NCI-H2171 treated with DMSO at 0.1 percent for 48 hours (cell line): ENCODE measurements around the gene GHITM.
A peak's percentile ranks its signal among the peaks of the same experiment; 100 is the strongest.
"Not testable (repeated sequence)": the region's sequence is repeated elsewhere in the genome, so short reads cannot be mapped to it uniquely, and the experiment has no call there.

Experiments used
- DNase-seq: peaks from one replicate; lab custom pipeline; 2025; lab: John Stamatoyannopoulos, UW

The GHITM gene

DNA sequence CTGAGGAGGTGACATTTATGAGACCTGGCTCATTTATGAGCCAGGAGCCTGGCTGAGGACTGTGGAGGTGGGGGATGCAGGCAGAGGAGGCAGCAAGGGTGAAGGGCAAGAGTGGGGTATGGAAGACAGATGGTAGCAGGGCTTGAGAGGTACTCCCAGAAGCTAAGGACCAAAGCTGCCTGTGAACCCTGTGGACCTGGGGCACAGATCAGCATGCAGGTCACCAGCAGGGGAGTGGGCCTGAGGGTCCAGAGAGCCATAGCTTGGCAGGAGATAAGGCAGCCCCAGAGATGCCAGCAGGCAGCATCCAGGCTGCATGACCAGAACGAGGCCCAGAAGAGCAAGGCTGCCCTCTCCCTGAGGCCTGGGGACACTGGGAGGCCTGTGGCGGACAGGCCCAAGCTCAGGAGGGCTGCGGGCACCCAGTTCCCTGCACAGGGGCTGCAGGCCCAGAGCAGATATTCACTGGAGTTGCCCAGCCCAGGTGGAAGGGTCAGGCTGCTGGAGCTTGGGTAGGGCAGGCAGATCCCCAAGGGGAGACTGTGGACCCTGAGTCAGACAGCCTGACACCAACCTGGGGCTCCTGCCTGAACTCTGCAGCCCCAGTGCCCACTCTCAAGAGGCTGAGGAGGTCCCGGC is 37.6 kb downstream of the GHITM start:
- DNase-seq, result no peak

GRCh38 chr10:84177541-84178141 is 38.3 kb downstream of the GHITM start:
- no peak for DNase-seq

- DNase-seq, result no peak
Observed at GRCh38 chr10:84178160-84178609, 38.9 kb downstream of the GHITM start.

DNA sequence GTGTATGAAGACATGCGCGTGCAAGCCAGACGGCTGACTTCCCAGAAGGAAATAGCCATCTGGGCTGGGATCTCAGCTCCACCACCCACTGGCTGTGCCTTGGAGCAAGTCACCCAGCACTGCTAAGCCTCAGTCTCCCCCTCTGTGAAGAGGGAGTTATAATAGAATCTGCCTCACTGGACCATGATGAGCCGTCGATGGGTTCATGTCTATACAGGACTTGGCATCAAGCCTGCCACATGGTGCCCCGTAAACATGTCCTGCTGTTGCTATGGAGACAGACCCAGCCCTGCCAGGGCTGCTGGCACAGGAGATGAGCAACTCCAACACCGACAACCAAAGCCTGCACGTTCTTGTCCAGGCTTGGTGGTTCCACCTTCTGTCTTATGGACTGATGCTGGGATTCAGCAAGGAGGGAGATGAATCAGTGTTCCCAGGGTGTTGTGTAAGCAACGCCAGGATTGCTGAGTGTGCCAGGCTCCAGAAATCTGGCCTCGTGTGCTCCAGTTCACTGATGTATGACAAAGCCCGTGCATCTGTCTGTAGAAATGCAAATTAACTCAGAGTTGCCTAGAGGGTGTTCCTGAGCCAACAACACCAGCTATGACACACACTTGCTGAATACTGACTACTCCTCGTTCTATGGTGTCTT is 39.9 kb downstream of the GHITM start:
- peak; percentile 85 for DNase-seq

GRCh38 chr10:84180386-84180785 is 41.1 kb downstream of the GHITM start:
- not testable (repeated sequence) for DNase-seq

DNA sequence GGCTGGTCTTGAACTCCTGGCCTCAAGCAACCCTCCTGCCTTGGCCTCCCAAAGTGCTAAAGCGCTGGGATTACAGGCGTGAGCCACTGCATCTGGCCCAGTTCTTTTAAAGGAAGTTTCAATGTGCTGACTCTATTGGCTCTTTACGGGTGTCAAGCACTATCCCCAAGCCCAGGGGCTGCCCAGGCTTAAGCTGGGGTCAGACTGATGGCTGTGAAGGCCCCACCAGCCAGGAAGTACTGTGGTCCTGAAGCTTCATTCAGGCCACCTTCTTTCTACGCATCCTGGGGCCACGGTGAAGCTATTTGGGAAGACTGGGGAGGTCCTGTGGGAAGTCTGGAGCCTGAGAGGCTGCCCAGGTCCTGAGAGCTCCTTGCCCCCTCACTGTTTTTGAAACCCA is 42.3 kb downstream of the GHITM start:
- no peak for DNase-seq

- no peak for DNase-seq
Observed at GRCh38 chr10:84184517-84184916, 45.2 kb downstream of the GHITM start.

DNA sequence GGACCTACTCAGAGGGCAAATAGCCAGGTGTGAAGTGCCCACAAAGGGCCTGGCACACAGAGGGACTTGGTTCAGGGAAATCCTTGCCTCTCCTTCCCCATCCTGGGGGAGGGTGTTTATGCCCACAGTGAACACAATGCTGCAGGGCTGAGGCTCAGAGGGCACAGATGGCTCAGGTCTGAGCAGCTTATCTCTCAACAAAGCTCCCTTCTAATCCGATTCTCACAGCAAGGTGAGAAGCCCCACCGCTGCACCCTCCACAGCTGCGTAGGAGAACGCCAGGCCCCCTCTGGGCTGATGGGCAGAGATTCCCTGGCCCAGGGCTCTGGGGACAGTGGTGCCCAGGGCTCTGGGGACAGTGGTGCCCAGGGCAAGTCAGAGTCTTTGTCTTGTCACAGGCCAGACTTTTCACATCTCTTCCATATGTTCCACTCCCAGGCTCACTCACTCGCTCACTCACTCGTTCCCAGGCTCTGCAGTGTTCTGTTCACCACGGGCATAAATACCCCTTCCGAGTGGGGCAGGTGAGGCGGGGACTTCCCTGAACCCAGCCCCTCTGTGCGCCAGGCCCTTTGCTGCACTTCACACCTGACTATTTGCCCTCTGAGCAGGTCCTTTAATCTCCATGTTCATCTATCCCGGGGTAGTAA is 46.3 kb downstream of the GHITM start:
- DNase-seq, result no peak

GRCh38 chr10:84188815-84189214 is 49.5 kb downstream of the GHITM start:
- DNase-seq, result no peak

DNA sequence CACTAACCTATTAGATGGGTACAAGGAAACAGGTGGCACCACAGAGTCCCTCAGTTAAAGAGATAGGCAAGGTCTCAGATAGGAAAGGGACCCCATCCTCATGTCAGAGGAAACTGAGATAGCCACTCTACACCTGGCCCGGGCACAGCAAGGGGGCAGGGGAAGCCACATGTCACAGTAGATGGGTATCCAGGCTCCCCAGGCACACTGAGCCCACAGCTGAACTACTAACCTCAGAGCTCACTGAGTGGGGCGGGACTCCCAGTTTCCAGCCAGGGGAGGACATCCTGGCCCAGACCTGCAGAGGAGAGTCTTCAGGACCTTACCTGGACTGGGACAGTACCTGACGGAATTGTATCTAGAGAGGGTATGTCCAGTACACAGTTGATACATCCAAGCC is 51.3 kb downstream of the GHITM start:
- DNase-seq, result no peak

GRCh38 chr10:84191106-84191505 is 51.8 kb downstream of the GHITM start:
- DNase-seq, result no peak

- DNase-seq, result no peak
Observed at GRCh38 chr10:84193327-84193726, 54.0 kb downstream of the GHITM start.

- DNase-seq, result no peak
Observed at GRCh38 chr10:84193846-84194423, 54.6 kb downstream of the GHITM start.

DNA sequence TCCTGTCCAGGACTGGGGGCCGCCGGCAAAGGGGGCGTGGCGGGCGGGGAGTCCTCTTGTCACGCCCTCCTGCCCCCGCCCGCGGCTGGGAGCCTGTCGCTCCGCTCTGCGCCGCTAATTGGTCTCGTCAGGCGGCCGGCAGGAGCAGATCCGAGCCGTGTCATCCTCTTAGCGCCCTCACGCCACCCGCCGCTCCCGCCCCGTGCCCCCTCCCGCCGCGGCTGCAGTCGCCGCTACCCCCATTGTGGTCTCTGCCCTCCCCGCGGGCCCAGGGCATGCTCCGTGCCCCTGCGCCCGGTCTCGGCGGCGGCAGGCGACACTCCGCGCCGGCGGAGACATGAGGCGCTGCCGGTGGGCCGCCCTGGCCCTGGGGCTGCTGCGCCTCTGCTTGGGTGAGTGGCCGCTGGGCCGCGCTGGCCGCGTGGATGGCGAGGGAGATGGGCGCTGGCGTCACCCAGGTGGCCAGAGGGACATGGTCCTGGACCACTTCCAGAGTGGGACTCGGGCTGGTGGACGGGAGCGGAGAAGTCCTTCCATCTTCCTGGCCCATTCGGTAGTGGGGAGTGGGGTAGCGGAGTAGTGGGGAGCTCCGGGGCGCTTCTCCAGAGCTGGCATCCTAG is 55.2 kb downstream of the GHITM start, which contains the start of gene CDHR1:
TSS of gene CDHR1 (plus strand) at position 114 of the 620 bp plus-strand sequence. CDS start at position 338, 224 bp downstream.
- DNase-seq, result peak; percentile 17

GRCh38 chr10:84195044-84195830 is 55.9 kb downstream of the GHITM start:
- no peak for DNase-seq

DNA sequence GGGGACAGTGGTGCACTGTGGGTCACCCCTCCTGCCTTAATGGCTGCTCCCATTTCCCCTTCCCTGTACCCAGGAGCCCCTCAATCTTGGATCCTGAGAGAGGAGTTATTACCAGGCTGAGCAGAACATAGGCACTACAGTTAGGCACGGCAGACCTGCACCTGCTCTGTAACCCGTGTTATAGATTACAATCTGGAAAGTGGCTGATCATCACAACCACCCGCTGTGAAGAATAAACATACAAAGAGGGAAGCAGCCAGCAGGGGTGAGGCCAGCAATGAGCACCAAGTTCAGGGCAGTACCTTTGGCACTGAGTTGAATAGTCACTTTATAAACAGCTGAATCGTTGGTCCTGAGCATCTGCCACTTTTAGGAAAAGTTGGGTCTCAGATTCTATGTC is 56.8 kb downstream of the GHITM start:
- DNase-seq, result peak; percentile 50

DNA sequence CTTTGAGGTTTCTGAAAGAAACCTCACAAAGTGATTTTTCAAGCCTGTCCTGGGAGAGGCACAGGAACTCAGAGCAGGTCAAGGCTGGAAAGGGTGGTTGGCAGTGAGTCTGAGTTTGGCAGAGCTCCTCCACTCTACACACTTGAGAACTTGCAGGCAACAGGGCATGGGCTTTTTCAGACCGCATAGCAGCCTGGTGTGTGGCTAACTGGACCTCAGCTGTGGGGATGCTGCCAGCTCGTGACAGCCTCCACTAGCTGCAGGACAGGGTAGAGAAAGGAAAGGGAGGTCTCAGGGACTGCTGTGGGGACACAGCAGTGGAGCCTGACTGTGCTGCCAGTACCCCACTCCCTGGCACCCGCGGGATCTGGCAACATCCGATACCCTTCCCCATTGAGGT is 57.6 kb downstream of the GHITM start:
- no peak for DNase-seq

GRCh38 chr10:84197643-84198042 is 58.3 kb downstream of the GHITM start:
- DNase-seq, result no peak

DNA sequence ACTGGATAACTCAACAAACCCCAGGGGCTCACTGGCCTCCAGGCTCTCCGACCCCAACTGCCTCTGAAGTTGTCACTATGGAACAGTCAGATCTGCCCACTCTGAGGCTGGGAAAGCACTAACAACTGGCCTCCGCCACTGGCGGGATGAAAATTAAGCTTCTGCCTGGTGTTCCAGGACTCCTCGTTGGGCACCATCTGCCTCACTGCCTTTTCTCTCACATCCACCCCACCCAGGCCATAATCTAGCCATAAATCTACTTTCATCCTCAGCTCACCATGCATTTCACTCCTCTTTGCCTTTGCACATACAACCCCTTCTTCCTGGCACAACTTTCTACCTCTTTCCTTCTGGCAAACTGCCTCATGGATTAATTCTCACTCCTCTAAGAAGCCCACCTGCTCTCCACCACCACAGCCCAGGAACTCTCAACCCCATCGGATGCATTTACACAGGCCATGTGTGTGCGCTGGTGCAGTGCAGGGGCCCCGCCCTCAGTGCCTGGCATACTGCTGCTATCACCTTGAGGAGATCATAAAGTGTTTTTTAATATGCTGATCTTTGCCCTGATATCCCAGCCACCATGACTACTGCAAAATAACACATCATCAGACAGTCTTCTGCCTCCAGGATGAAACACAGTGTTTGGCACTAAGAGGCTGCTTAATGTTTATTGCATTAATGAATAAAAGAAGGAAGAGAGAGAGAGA is 59.1 kb downstream of the GHITM start:
- no peak for DNase-seq

DNA sequence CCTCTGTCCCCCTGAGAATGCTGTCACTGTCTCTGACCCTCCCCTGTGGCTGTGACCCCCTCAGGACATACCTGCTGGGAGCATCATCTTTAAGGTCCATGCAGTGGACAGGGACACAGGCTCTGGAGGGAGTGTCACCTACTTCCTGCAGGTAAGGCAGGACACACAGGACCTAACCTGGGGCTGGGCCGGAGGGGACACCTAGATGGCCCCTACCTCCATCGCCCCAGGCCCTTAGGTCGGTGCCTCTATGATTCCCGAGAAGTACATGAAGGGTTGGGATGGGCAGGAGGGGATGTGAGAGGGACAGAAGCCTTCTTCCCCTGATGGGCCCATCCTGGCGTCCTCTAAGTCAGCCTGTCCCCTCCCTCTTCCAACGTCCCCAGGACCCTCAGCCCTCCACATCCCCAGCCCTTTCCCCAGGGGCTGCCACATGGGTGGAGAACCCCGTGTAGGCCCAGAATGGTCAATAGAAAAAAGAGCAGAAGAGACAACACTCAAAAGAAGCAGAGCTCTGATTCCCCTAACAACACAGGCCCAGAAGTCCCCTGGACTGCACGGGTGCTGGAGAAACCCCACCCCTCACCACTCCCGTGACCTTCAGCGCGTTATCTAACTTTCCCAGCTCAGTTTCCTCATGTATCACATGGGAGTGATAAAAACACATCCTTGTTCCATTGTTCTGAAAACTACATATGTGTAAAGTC is 61.4 kb downstream of the GHITM start:
- no peak for DNase-seq
